SK-N-SH treated with all-trans-retinoic acid at 6 μM for 48 hours (cell line): Measurements from ENCODE around the gene EIF5A.

ENCODE experiments used
- ATAC-seq: fragments of 200-7000 bp; cut with Tn5 transposase; 3 replicates; pipeline ENCODE4 v1.9.1; 2020; ENCODE audit warnings: mild to moderate bottlenecking, moderate library complexity
- ARNTL ChIP-seq: fragments of 450-650 bp; formaldehyde crosslinking; IDR thresholded peaks from 2 replicates; pipeline ENCODE4 v1.5.0; 2020; ENCODE audit warnings: low read depth, mild to moderate bottlenecking, moderate library complexity, borderline replicate concordance
- CREB5 ChIP-seq: fragments of 250-450 bp; sonication (Bioruptor Pico); IDR thresholded peaks from 2 replicates; pipeline ENCODE4 v1.5.1; 2020; ENCODE audit warnings: low read depth, mild to moderate bottlenecking, moderate library complexity
- CSRNP3 ChIP-seq: fragments of 250-450 bp; sonication (Bioruptor Pico); IDR thresholded peaks from 2 replicates; pipeline ENCODE4 v1.5.1; 2021; ENCODE audit warnings: mild to moderate bottlenecking, moderate library complexity
- GLIS3 ChIP-seq: fragments of 250-450 bp; sonication (Bioruptor Pico); IDR thresholded peaks from 2 replicates; pipeline ENCODE4 v1.5.0; 2020; ENCODE audit warnings: mild to moderate bottlenecking, moderate library complexity
- ISL1 ChIP-seq: fragments of 250-450 bp; sonication (Bioruptor Pico); IDR thresholded peaks from 2 replicates; pipeline ENCODE4 v2.1.2; 2022; ENCODE audit warnings: mild to moderate bottlenecking, moderate library complexity
- OSR1 ChIP-seq: fragments of 250-450 bp; sonication (Bioruptor Pico); IDR thresholded peaks from 2 replicates; pipeline ENCODE4 v1.8.0; 2022; ENCODE audit warnings: moderate library complexity, mild to moderate bottlenecking, inconsistent platforms
- PATZ1 ChIP-seq: fragments of 250-450 bp; sonication (Bioruptor Pico); IDR thresholded peaks from 2 replicates; pipeline ENCODE4 v1.8.0; 2020; ENCODE audit warnings: mild to moderate bottlenecking, moderate library complexity, borderline replicate concordance
- RARB ChIP-seq: fragments of 250-450 bp; sonication (Bioruptor Pico); IDR thresholded peaks from 2 replicates; pipeline ENCODE4 v1.8.0; 2021; ENCODE audit warnings: mild to moderate bottlenecking, moderate library complexity
- SNAI2 ChIP-seq: fragments of 250-450 bp; sonication (Bioruptor Pico); IDR thresholded peaks from 2 replicates; pipeline ENCODE4 v1.5.0; 2020; ENCODE audit warnings: mild to moderate bottlenecking, moderate library complexity
- TSHZ2 ChIP-seq: fragments of 250-450 bp; sonication (Bioruptor Pico); IDR thresholded peaks from 2 replicates; pipeline ENCODE4 v1.5.0; 2020; ENCODE audit warnings: mild to moderate bottlenecking, moderate library complexity
- ZC3H10 ChIP-seq: fragments of 250-450 bp; sonication (Bioruptor Pico); IDR thresholded peaks from 2 replicates; pipeline ENCODE4 v1.5.1; 2021; ENCODE audit warnings: mild to moderate bottlenecking, moderate library complexity
- ZFP3 ChIP-seq: fragments of 250-450 bp; sonication (Bioruptor Pico); IDR thresholded peaks from 2 replicates; pipeline ENCODE4 v1.5.0; 2020; ENCODE audit warnings: mild to moderate bottlenecking, moderate library complexity
- ZFP30 ChIP-seq: fragments of 450-650 bp; formaldehyde crosslinking; IDR thresholded peaks from 2 replicates; pipeline ENCODE4 v1.5.0; 2022; ENCODE audit warnings: mild to moderate bottlenecking, moderate library complexity
- ZNF565 ChIP-seq: fragments of 450-650 bp; formaldehyde crosslinking; conservative IDR thresholded peaks from 2 replicates; pipeline ENCODE4 v1.5.0; 2020; ENCODE audit warnings: low read depth, mild to moderate bottlenecking, moderate library complexity
- ZNF70 ChIP-seq: fragments of 450-650 bp; formaldehyde crosslinking; IDR thresholded peaks from 2 replicates; pipeline ENCODE4 v1.5.0; 2020; ENCODE audit warnings: mild to moderate bottlenecking, moderate library complexity

EIF5A gene

GRCh38 chr17:7306911-7307685, at the start of gene EIF5A:
EIF5A (plus strand) TSS chr17:7307628; CDS start chr17:7309636, 2,008 bp downstream.
- TF ChIP-seq ZFP30 (CRISPR knock-in tag) (no peak), RARB (no peak)
- ATAC-seq: peak; percentile 85

- ATAC-seq: no peak
- TF ChIP-seq ARNTL (CRISPR knock-in tag): no peak
- no peak for TF ChIP-seq CREB5
- no peak for TF ChIP-seq CSRNP3 (CRISPR knock-in tag)
- no peak for TF ChIP-seq ZC3H10 (CRISPR knock-in tag)
- no peak for TF ChIP-seq ISL1 (CRISPR knock-in tag)
These were observed 48.5 kb upstream of the EIF5A start for GRCh38 chr17:7258731-7259554.

- TF ChIP-seq OSR1 (CRISPR knock-in tag): no peak
- TF ChIP-seq ISL1 (CRISPR knock-in tag): no peak
- TF ChIP-seq ZNF565 (CRISPR knock-in tag): no peak
- TF ChIP-seq ZNF70: no peak
- TF ChIP-seq ZC3H10 (CRISPR knock-in tag): no peak
- TF ChIP-seq PATZ1 (CRISPR knock-in tag): no peak
- no peak for TF ChIP-seq TSHZ2
- TF ChIP-seq, all 23 proteins: peak for 0
- ATAC-seq: no peak
These were observed 47.9 kb upstream of the EIF5A start for GRCh38 chr17:7259555-7259889.

GRCh38 chr17:7260151-7260550, 47.3 kb upstream of the EIF5A start:
- ATAC-seq: no peak
- TF ChIP-seq SNAI2 (CRISPR knock-in tag) (no peak), RARB (no peak), CSRNP3 (CRISPR knock-in tag) (no peak)

- ATAC-seq: 0 out of 3 replicates have a peak, but pooled peaks have one; percentile 9
These were observed 46.6 kb upstream of the EIF5A start for GRCh38 chr17:7260651-7261378.

More at GRCh38 chr17:7260651-7261378, 46.6 kb upstream of the EIF5A start:
- TF ChIP-seq SNAI2 (CRISPR knock-in tag) (no peak), ZFP3 (CRISPR knock-in tag) (no peak), ZNF70 (no peak), ZNF565 (CRISPR knock-in tag) (no peak), ISL1 (CRISPR knock-in tag) (no peak), PATZ1 (CRISPR knock-in tag) (no peak), GLIS3 (no peak), ZFP30 (CRISPR knock-in tag) (no peak), RARB (no peak)
